ENCODE measurements around the gene SHISA7.
"Not testable (repeated sequence)": the region's sequence is repeated elsewhere in the genome, so short reads cannot be mapped to it uniquely, and the experiment has no call there.

The SHISA7 gene

GRCh38 chr19:55447421-55448174 lies 4.5 kb upstream of the SHISA7 start:
- DNase-seq (ENCODE audit: low read depth, low spot score): no peak

DNA sequence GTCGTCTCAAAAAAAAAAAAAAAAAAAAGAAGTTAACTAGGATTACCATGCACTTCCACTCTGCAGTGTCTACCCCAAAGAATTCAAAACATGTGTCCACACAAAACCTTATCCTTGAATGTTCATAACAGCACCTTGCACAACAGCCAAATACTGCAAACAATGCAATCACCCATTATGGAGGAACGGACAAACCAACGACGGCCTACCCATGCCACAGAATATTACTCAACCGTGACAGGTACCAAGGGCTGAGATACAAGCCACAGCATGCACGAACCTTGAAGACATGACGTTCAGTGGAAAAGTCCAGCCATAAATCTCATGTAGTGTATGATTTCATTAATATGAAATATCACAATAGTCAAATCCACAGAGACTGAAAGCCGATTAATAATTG lies 3.0 kb upstream of the SHISA7 start:
- DNase-seq (ENCODE audit: low read depth, low spot score): no peak

DNA sequence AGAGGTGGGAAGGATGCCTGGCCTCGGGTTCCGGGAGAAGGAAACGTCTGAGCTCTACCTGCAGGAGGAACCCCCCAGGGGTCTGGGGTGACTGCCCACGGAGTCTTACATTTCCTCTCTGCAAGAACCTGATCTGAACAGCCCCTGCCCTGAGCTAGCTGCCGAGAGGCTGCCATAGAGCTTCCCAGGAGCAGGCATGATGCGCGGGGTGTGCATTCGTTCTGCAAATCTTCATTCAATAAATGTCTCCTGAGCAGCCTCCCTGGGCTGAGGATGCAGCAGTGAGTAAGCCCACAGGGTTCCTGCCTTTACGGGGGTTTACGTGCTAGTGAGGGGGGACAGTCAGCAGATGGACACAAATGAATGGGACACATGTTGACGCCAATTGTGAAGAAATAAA lies 1.5 kb upstream of the SHISA7 start:
- no peak for DNase-seq (ENCODE audit: low read depth, low spot score)

DNA sequence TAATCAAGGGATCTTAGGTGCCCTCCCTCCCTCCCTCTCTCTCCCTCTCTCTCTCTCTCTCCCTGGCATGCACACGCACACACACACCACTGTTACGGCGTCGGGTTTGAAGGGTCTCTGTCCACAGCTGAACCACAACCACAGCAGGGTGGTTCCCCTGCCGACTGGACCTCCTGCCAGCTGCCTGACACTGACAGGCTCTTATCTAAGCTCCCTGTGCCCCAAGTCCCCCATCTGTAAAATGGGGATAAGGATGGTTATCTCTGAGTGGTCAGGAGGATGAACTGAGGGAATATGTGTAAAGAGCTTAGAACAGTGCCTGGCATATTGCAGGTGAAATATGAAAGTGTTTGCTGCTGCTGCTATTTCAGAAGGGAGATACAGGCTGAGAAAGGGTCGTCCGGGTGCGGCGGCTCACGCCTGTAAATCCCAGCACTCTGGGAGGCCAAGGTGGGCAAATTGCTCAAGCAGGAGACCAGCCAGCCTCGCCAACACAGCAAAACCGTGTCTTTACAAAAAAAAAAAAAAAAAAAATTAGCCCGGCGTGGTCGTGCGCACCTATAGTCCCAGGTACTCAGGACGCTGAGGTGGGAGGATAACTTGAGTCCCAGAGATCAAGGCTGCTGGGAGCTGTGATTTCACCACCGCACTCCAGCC lies 852 bp upstream of the SHISA7 start:
- no peak for DNase-seq (ENCODE audit: low read depth, low spot score)

DNA sequence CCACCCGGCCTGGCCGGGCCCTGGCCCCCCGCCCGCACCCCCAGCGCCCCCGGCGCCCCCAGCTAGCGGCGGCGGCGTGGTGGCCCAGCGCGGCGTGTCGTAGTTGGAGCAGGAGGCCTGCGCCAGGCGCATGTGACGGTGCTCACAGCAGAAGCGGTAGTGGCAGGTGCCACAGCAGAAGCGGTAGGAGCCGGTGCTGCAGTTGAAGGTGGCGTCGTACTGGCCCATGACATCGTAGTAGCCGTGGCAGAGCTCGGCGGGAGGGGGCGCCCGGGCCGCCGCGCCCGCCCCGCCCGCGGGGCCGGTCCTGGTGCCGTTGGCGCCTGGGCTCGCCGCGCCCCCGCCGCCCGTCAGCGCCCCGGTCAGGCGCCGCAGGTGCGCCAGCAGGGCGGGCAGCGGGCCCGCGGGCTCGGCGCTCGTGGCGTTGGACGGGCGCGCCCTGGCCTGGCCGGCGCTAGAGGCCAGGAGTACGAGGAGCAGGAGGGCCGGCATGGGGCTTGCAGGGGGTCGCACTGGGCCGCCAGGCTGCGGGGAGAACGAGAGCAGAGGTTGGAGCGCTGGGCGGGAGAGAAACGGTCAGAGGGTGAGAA lies 633 bp downstream of the SHISA7 start:
- no peak for DNase-seq (ENCODE audit: low read depth, low spot score)

DNA sequence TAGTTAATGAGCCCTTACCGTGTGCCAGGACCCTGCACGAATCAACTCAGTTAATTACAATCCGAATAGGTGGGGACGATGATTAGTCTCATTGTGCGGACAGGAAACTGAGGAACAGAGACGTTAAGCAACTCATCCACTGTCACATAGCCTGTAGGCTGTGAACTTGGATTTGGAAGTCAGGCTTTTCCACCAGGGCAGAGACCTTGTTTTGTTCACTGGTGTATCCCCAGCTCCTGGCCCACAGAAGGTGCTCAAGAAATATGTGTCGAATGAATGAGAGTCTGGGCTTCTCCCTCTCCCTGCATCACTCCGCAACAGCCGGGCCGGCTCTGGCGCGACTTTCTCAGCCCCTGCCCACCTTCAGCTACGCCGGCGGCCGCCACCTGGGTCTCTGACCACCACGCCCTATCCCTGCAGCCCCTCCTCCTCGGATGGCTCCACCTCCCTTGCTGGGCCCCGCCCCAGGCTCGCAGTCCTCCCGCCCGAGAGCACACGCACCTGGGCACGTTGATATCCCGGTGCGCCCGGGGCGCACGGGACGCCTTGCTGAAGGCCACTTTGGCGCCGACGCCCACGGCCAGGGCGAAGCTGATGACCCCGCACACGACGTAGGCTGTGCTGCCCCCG lies 1.3 kb downstream of the SHISA7 start:
- DNase-seq (ENCODE audit: low read depth, low spot score): peak; percentile 78

GRCh38 chr19:55441319-55441691 lies 1.8 kb downstream of the SHISA7 start:
- DNase-seq (ENCODE audit: low read depth, low spot score): no peak

DNA sequence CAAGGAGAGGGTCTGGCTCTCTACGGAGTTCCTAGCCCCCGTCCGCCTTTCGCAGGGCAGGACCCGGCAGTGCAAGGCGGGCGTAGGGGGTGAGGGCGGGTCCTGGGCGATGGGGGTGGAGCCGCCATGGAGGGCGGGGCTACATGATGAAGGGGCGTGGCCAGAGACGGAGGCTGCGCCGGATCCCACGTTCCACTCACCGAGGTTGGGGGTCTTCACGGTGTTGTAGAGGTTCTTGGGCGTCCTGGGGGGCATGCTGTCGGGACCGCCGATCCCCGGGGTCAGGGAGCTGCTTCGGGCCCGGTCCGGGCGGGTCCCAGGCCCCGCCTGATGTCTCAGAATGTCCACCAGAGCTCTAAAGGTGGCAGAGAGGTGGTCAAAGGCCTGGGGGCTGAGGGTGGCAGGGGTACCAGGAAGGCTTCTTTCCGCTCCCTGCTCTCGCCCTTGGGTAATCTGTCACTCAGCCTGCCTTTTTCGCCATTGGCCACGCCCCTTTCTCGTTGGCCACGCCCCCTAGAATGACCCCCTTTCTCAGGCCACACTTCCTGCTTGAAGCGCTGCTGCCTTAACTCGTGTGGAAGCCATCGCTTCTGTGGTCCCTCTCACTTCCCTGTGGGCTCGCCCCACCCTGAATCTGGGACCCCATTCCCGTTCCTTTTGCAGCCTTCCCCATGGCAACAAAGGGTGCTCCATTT lies 2.5 kb downstream of the SHISA7 start:
- DNase-seq (ENCODE audit: low read depth, low spot score): peak; percentile 84

GRCh38 chr19:55439052-55439451 lies 4.0 kb downstream of the SHISA7 start:
- no peak for DNase-seq (ENCODE audit: low read depth, low spot score)

- peak; percentile 90 for DNase-seq (ENCODE audit: low read depth, low spot score)
Measured at GRCh38 chr19:55437410-55437809, 5.7 kb downstream of the SHISA7 start.

DNA sequence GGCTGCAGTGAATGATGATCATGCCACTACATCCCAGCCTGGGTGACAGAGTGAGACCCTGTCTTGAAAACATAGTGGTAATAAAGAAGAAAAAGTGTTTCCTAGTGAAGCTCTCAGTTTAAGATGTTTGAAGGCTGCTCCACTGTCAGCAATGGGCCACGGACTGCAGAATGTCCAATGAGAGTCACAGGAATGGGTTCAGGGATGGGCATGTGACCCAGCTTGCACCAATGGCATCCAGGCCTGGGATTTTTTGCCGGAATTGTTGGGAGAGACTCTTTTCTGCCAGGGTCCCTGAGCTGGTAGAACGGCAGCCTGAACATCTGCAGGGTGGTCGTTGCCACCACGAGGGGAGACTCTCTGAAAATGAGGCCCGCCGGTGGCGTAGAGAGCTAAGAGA lies 6.3 kb downstream of the SHISA7 start:
- DNase-seq (ENCODE audit: low read depth, low spot score): no peak

DNA sequence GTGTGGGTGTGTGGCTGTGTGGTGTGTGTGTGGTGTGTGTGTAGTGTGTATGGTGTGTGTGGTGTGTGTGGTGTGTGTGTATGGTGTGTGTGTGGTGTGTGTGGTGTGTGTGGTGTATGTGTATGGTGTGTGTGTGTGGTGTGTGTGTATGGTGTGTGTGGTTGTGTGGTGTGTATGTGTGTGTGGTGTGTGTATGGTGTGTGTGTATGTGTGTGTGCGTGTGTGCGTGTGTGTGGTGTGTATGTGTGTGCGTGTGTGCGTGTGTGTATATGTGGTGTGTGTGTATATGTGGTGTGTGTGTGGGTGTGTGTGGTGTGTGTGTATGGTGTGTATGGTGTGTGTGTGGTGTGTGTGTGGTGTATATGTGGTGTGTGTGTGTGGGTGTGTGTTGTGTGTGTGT lies 8.1 kb downstream of the SHISA7 start:
- no peak for DNase-seq (ENCODE audit: low read depth, low spot score)

GRCh38 chr19:55434356-55434919 lies 8.7 kb downstream of the SHISA7 start:
- no peak for DNase-seq (ENCODE audit: low read depth, low spot score)

GRCh38 chr19:55433292-55433691 lies 9.8 kb downstream of the SHISA7 start:
- DNase-seq (ENCODE audit: low read depth, low spot score): no peak

DNA sequence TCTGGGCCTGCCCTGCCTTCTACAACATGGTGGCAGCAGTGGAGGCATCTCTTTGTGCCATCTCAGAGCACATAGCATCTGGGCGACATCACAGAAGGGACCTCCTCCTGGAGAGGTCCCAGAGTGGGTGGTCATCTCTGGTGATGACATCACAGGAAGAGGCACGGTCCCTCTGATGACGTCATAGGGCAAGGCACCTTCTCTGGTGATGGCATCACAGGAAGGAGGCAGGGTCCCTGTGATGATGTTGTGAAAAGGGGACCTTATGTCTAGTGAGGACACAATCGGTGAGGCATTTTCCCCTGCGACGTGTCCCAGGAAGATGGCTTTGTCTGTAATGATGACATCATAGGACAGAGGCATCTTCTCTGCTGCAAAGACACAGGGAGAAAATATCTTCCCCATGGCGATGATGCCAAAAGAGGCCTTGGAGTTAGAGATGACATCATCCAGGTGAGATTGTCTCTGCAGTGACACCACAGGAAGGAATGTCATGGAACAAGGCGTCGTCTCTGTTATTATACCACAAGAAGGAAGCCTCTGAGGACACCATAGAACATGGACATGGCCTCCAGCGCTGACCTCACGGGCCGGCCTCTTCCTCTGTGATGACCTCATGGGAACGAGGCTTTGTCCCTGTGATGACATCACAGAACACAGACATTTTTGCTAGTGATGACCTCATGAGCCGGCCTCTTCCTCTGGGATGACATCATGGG lies 10.7 kb downstream of the SHISA7 start:
- peak; percentile 20 for DNase-seq (ENCODE audit: low read depth, low spot score)

DNA sequence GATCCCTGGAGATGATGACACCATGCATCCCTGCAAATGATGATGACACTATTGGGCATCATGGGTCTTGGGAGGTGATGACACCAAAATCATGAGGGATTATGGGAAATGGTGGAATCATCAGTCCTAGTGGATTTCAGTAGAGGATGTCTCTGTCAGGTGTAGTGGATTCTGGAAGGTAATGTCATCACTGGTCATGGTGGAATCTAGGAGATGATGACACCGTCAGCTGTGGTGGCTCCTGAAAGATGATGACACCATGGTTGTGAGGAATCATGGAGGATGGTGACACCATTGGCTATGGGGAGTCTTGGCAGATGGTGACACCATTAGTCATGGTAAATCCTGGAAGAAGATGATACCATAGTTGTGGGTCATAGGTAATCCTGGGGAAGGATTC lies 11.9 kb downstream of the SHISA7 start:
- DNase-seq (ENCODE audit: low read depth, low spot score): no peak

DNA sequence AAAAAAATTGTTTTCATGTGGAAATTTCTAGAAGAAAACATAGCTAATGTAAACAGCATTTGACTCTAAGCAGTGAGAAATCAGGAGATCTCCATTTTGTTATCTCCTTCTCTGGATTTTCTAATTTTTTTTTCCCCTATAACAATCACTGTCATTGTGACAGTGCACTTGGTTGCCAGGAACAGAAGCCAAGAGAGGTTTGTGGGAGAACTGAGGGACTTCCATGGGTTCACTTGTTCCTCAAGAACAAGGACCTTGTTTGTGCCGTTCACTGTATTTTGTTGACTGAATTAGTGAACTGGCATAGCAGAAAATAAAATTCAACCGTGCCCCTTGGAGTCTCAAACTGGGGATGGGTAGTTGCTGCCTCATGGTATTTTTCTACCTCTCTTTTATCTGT lies 17.1 kb downstream of the SHISA7 start:
- no peak for DNase-seq (ENCODE audit: low read depth, low spot score)

DNA sequence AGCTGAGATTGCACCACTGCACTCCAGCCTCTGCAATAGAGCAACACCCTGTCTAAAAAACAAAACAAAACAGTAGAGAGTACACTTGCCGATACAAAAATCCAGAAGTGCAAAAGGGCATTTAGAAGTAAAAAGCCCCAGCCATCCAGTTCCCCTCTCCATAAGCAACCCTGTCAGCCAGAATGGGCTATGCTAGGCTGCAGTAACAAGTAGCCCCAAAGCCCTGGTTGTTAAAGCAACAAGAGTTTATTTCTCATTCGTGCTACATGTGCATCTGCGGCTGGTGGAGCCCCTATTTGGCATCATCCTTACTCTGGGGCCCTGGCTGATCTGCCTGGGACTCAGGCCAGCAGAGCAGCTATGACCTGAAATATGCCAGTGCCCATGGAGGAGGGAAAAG lies 18.6 kb downstream of the SHISA7 start:
- DNase-seq (ENCODE audit: low read depth, low spot score): no peak

DNA sequence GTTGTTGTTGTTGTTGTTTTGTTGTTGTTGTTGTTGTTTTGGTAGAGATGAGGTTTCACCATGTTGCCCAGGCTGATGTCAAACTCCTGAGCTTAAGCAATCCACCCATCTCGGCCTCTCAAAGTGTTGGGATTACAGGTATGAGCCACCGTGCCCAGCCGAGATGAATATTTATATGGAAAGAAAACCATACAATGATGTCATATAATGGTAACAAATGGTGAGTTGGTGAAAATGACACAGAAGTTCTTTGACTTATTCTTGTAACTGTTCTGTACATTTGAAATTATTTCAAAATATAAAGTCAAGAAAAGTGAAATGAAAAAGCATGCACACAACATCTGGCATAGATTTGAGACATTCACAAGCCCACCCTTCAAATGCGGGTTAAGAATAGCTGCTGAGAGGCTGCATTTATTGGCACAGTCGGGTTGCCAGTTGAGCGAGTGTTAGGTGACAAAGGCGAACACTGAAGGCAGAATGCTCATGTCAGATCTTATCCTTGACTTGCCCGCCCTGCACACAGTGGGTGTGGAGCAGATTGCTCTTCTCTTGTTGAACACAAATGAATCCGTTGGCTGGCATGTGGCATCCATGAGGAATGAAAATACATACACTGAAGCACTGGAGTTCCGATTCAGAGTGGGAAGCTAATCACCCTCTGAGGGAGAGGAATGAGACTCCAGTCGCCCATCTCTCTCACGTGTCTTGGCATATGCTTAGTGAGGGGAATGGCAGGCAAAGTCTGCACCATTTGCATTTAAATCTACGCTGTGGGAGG lies 19.7 kb downstream of the SHISA7 start:
- DNase-seq (ENCODE audit: low read depth, low spot score): no peak

DNA sequence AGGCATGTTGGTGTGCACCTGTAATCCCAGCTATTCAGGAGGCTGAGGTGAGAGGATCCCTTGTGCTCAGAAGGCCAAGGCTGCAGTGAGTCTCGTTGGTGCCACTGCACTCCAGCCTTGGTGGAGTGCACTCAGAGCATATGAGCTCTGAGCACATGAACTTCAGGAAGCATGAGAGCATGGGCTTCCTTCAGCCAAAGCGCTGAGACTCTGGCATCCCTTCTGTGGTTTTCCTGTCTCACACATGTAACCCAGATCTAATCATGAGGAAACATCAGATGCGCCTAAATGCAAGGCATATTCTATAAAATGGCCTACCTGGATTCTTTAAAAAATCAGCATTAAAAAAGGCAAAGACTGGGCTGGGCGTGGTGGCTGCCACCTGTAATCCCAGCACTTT lies 21.8 kb downstream of the SHISA7 start:
- DNase-seq (ENCODE audit: low read depth, low spot score): not testable (repeated sequence)

Data from ELF-1 (cell line).